Activated naive CD4-positive, alpha-beta T cell treated with anti-CD3 and anti-CD28 coated beads, Interleukin-2, amount 50 U/mL, for 72 hours (primary cell): Measurements from ENCODE around the gene SNAP25. TPM values are rescaled to one million over a fixed set of nuclear protein-coding genes. Genes with fewer than 3 reads are reported as not detected.

ENCODE experiments used
- total RNA-seq, 2 donors: library from RNA; stranded (reverse); gene quantifications; one replicate each; pipeline ENCODE4 v1.2.3, GENCODE V29; 2022

SNAP25 gene
- total RNA-seq, 2 donors from 2014 or later = 0.12 to 0.61 TPM

Other genes with a start within 250 kb of the SNAP25 start
- 1 to 10 TPM; 1.0 to 1.8 TPM for gene ANKEF1, start 183.8 kb upstream of the SNAP25 start, total RNA-seq
- gene MKKS, start 215.4 kb downstream of the SNAP25 start, total RNA-seq = 1 to 10 TPM; 2.2 to 6.4 TPM
- 1 to 10 TPM; 3.8 to 9.1 TPM for gene SLX4IP, start 216.5 kb downstream of the SNAP25 start, total RNA-seq